Subcutaneous abdominal adipose tissue (tissue), 5 donors: Measurements from ENCODE around the gene SLC28A3.
A peak's percentile ranks its signal among the peaks of the same experiment; 100 is the strongest.

Source experiments
- H3K27ac ChIP-seq: one replicate; pipeline ENCODE4 v1.7.0; 2013; ENCODE audit warnings: low read depth, mild to moderate bottlenecking, inconsistent platforms, low read length, moderate library complexity
- H3K27me3 ChIP-seq, 5 donors: one replicate each; pipeline ENCODE4 v1.7.0; 2013; ENCODE audit warnings: low read length in 5 of 5, inconsistent platforms in 1 of 5; ENCODE audit not compliant: control insufficient read depth in 5 of 5, insufficient read depth in 4 of 5
- H3K36me3 ChIP-seq, 5 donors: one replicate each; pipeline ENCODE4 v1.7.0; 2013; ENCODE audit warnings: low read length in 5 of 5; ENCODE audit not compliant: control insufficient read depth in 5 of 5, insufficient read depth in 5 of 5
- H3K4me1 ChIP-seq, 5 donors: one replicate each; pipeline ENCODE4 v1.7.0; 2013; ENCODE audit warnings: low read length in 5 of 5, mild to moderate bottlenecking in 3 of 5, moderate library complexity in 1 of 5; ENCODE audit not compliant: control insufficient read depth in 5 of 5, insufficient read depth in 5 of 5
- H3K4me3 ChIP-seq, 5 donors: one replicate each; pipeline ENCODE4 v1.7.0; 2013; ENCODE audit warnings: low read length in 5 of 5, low read depth in 1 of 5
- H3K9ac ChIP-seq, 5 donors: one replicate each; pipeline ENCODE4 v1.7.0; 2013; ENCODE audit warnings: low read length in 5 of 5, mild to moderate bottlenecking in 4 of 5, moderate library complexity in 3 of 5
- H3K9me3 ChIP-seq, 5 donors: one replicate each; pipeline ENCODE4 v1.7.0; 2013; ENCODE audit warnings: low read length in 5 of 5; ENCODE audit not compliant: control insufficient read depth in 5 of 5
- donor health status: healthy.
- donor health status: healthy.
- donor health status: healthy.
- donor health status: healthy.
- donor health status: healthy.

The SLC28A3 gene

DNA sequence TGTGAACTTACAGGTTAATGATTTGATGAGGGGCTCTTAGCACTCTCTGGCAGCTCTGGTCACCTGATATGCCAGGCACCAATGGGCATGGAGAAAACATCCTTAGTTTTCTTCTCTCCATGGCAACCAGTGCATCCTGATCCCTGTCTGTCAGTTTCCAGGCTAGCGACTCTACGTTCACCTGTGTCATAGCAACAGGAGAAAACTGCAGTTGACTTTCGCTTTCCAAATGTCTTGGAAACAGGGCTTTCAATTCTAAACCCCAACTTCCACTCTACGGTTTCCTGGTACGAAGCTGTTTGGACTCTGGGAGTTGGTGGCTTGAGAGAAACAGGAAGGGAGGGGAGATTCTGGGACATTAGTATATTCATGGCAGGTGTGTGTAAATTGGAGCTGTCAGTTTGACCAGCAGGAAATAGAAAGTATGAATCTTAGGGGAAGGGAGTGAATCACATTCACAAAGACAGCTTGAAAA lies 74.4 kb downstream of the SLC28A3 start:
- Histone ChIP-seq H3K4me3 (no peak overlapping the region), H3K4me1 (peaks cover 0 to 1% (median under 1%) of the 10 kb centered on the region in 5 donors), H3K36me3 (no peaks in the 10 kb centered on the region), H3K27me3 (peaks cover 0 to 8% (median 3%) of the 10 kb centered on the region in 5 donors), H3K27ac (no peak overlapping the region), H3K9me3 (peaks cover 0 to 4% (median 0%) of the 10 kb centered on the region in 5 donors), H3K9ac (no peak overlapping the region)

- Histone ChIP-seq H3K36me3 (no peaks in the 10 kb centered on the region), H3K4me3 (no peak overlapping the region), H3K9ac (no peak overlapping the region), H3K27ac (no peak overlapping the region), H3K27me3 (peaks cover 0 to 8% (median 3%) of the 10 kb centered on the region in 5 donors), H3K9me3 (peaks cover 0 to 4% (median 0%) of the 10 kb centered on the region in 5 donors), H3K4me1 (peaks cover 0 to 4% (median 2%) of the 10 kb centered on the region in 5 donors)
These were observed 76.1 kb downstream of the SLC28A3 start for GRCh38 chr9:84264307-84265029.

DNA sequence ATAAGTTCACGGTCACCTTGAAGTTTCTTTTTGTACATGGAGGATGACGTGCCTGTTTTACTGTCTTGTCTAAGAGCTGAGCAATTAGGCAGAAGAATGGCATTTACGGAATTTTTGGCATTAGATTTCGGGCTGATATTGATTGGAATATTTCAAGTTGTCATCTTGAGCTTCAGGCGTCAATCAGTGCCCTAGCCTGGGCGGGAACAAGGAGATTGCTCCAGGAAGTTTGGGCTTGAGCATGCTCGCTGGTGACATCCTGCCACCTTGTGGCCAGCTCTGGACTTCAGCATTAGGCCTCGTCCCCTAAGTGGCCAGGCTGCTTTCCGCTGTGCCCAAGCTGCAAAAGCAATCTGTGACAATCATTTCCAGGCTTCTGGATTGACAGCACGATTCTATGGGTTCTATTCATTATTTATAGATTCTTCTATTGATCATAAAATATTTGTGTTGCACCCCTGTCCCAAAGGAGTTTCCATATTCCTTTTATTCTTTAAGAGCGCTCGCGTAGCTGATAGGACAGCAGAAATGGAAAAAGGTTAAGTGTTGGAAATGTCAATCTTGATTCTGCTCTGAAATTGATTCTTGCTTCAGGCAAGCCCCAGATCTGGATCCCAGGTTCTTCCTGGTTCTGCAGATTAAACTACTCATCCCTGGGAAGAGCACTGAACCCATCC lies 79.3 kb downstream of the SLC28A3 start:
- H3K36me3 ChIP-seq: no peaks in the 10 kb centered on the region
- peaks cover 0 to 4% (median 0%) of the 10 kb centered on the region in 5 donors for H3K9me3 ChIP-seq
- peak overlapping the region in 1 of 5 donors; percentile 44 for H3K9ac ChIP-seq
- peak overlapping the region; percentile 51 to 65 (median 61) for H3K4me3 ChIP-seq
- peaks cover 0 to 4% (median 2%) of the 10 kb centered on the region in 5 donors for H3K4me1 ChIP-seq
- H3K27ac ChIP-seq: no peak overlapping the region
- peaks cover 0 to 9% (median 5%) of the 10 kb centered on the region in 5 donors for H3K27me3 ChIP-seq

DNA sequence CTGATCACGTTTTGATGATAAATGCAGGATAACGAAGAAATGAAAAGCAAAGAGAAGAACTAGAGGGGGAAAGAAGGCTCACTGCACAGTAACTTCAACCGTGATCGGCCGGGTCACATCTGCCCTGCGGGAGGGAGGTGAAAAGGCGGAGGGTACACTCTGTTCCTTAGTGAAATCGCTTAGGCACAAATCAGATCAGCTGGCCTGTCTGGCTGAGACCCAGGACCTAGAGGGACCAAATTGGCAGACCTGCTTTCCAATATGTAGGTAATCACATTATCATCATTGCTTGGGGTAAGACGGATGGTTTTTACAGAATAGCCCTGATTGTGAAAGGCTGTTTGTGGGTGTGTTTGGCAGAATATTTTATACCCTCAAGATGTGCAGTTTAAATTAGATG lies 82.2 kb downstream of the SLC28A3 start:
- H3K27me3 ChIP-seq: peaks cover 4 to 12% (median 5%) of the 10 kb centered on the region in 5 donors
- no peak overlapping the region for H3K9ac ChIP-seq
- no peak overlapping the region for H3K27ac ChIP-seq
- peaks cover 0 to 4% (median 2%) of the 10 kb centered on the region in 5 donors for H3K4me1 ChIP-seq
- H3K36me3 ChIP-seq: no peaks in the 10 kb centered on the region
- no peak overlapping the region for H3K4me3 ChIP-seq
- H3K9me3 ChIP-seq: no peaks in the 10 kb centered on the region

DNA sequence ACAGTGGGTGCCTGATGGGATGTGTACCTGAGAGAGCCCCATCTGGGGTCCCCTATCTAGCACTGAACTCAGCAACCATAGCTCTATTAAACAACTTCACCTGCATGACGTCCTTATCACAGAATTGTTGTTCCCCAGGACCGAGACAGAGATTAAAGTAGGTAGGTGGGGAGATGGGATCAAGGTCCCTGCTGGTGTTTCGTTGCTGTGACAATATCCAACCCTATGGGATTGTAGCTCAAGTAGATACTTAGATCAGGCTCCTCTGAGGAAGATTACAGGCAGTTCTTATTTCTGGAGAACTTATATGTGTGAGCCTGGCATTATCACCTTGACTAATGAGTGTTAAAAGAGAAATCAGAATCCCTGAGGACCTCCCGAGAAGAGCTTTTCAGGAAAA lies 84.9 kb downstream of the SLC28A3 start:
- H3K36me3 ChIP-seq: no peaks in the 10 kb centered on the region
- H3K4me3 ChIP-seq: no peak overlapping the region
- no peaks in the 10 kb centered on the region for H3K9me3 ChIP-seq
- no peaks in the 10 kb centered on the region for H3K4me1 ChIP-seq
- no peak overlapping the region for H3K9ac ChIP-seq
- H3K27me3 ChIP-seq: peaks cover 0 to 9% (median 5%) of the 10 kb centered on the region in 5 donors
- H3K27ac ChIP-seq: no peak overlapping the region

DNA sequence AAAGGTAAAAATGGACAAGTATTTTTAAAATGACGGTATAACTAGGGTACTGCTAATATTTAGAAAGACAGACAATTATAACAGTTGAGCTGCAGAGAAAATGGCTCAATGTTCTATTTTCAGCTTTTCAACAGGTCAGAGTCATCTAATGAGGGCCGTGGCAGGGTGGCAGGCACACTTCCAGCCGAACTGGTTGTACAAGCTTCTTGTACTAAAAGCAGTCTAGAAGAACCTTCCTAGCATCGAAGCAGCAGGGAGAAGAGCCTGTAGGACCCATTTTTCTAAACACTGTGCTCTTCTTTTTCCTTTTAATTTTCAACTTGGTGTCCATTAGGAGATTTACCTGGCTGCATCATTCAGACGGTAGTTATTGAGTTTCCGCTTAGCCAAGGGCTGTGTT lies 85.6 kb downstream of the SLC28A3 start:
- Histone ChIP-seq H3K9ac (no peak overlapping the region), H3K36me3 (no peaks in the 10 kb centered on the region), H3K4me3 (no peak overlapping the region), H3K4me1 (no peaks in the 10 kb centered on the region), H3K27me3 (peaks cover 0 to 9% (median 5%) of the 10 kb centered on the region in 5 donors), H3K9me3 (no peaks in the 10 kb centered on the region), H3K27ac (no peak overlapping the region)

DNA sequence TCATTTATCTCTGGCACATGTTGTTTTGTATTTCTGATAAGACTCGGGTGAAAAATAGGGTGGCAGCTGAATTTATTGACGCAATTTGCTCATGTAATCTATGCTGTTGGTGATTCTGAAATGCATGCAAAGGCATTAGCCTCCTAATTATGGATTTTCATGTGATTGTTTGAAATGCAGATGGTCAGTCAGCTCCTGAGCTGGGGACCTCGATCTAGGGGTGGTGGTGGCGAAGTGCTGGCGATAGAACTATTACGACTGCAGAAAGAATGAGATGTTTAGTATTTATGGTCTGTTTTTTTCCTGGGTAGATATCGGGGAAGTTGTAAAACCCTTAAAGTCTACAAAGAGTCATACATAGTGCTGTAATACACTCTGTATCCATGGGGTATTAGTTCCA lies 88.6 kb downstream of the SLC28A3 start:
- H3K4me3 ChIP-seq: no peak overlapping the region
- no peak overlapping the region for H3K9ac ChIP-seq
- no peaks in the 10 kb centered on the region for H3K36me3 ChIP-seq
- no peaks in the 10 kb centered on the region for H3K9me3 ChIP-seq
- peaks cover 0 to 9% (median 3%) of the 10 kb centered on the region in 5 donors for H3K27me3 ChIP-seq
- no peaks in the 10 kb centered on the region for H3K4me1 ChIP-seq
- no peak overlapping the region for H3K27ac ChIP-seq

DNA sequence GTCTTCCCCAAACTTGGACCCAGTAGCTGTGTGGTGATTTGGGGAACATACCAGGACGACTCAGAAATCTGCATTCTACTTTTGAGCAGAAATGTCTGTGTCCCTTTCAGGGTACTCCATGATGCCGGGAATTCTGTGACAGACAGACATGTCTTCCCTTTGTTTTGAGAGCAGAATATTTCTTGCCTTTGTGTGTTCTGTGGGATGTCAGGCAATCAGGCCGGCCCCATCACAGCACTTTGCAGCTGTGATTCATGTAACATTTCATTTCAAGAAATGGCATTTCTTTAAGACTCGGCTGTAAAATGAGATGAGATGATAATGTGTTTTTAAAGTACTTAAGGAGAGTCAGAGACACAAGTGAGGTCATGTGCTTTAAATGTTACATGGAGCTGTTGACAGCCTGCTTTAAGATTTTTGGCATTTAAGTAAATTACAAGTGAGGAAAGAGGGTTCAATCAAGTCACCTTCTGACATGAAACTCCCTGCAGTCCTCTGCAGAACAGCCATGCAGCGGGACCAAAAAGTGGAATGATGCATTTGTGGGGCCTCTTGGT lies 98.7 kb downstream of the SLC28A3 start:
- Histone ChIP-seq H3K9me3 (peaks cover 0 to 3% (median under 1%) of the 10 kb centered on the region in 5 donors), H3K27me3 (no peaks in the 10 kb centered on the region), H3K27ac (no peak overlapping the region), H3K36me3 (no peaks in the 10 kb centered on the region), H3K4me3 (no peak overlapping the region), H3K9ac (no peak overlapping the region), H3K4me1 (no peaks in the 10 kb centered on the region)

GRCh38 chr9:84239343-84239742 lies 101.2 kb downstream of the SLC28A3 start:
- H3K27ac ChIP-seq: no peak overlapping the region
- no peaks in the 10 kb centered on the region for H3K27me3 ChIP-seq
- H3K4me3 ChIP-seq: no peak overlapping the region
- no peak overlapping the region for H3K9ac ChIP-seq
- H3K4me1 ChIP-seq: no peaks in the 10 kb centered on the region
- H3K9me3 ChIP-seq: peaks cover 0 to 6% (median 4%) of the 10 kb centered on the region in 5 donors
- H3K36me3 ChIP-seq: no peaks in the 10 kb centered on the region

DNA sequence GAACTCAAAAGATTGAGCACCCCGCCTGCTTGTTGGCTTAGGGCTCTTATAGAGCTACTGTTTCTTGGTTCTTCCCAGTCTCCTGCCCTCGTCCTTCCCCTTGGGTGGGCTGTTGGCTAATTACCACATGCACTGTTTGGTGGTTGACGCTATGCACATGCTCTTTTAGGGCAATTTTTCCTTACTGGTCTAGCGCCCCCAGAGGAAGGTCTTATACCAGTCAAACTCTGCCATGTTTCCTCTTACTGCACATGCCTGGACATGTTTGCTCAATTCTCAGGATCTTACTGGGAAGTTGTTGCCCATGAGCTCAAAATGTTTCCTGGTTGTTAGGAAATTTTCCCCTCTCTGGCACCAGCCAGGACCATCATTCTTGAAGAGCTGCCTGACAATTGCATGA lies 101.9 kb downstream of the SLC28A3 start:
- Histone ChIP-seq H3K36me3 (no peaks in the 10 kb centered on the region), H3K27ac (no peak overlapping the region), H3K27me3 (no peaks in the 10 kb centered on the region), H3K9ac (no peak overlapping the region), H3K9me3 (peaks cover 0 to 6% (median 4%) of the 10 kb centered on the region in 5 donors), H3K4me1 (no peaks in the 10 kb centered on the region), H3K4me3 (no peak overlapping the region)
